Erythroblast (primary cell): Measurements from ENCODE around the gene ZNF25.
"Not testable (repeated sequence)": the region's sequence is repeated elsewhere in the genome, so short reads cannot be mapped to it uniquely, and the experiment has no call there.

Experiments used
- DNase-seq, 2 experiments: peaks; one replicate each; lab custom pipeline; 2025; lab: John Stamatoyannopoulos, UW
- GATA1 ChIP-seq: IDR thresholded peaks from 2 replicates; pipeline ENCODE4 v1.6.1; 2011; ENCODE audit warnings: low read depth, mild to moderate bottlenecking, control low read depth, low read length, moderate library complexity
- POLR2A ChIP-seq: IDR thresholded peaks from 2 replicates; pipeline ENCODE4 v1.6.1; 2011; ENCODE audit warnings: mild to moderate bottlenecking, low read length

ZNF25 gene

GRCh38 chr10:37972396-37972795, 4.1 kb downstream of the ZNF25 start:
- no peak for TF ChIP-seq POLR2A
- TF ChIP-seq GATA1, result no peak
- no peak for DNase-seq

GRCh38 chr10:37965006-37965405, 11.4 kb downstream of the ZNF25 start:
- DNase-seq, result no peak
- TF ChIP-seq POLR2A (no peak), GATA1 (no peak)

GRCh38 chr10:37960591-37961137, 15.8 kb downstream of the ZNF25 start:
- no peak for DNase-seq
- TF ChIP-seq POLR2A (no peak), GATA1 (no peak)

GRCh38 chr10:37957841-37958240, 18.6 kb downstream of the ZNF25 start:
- no peak for TF ChIP-seq GATA1
- TF ChIP-seq POLR2A, result no peak
- no peak for DNase-seq

- no peak for DNase-seq
- TF ChIP-seq GATA1 (no peak), POLR2A (no peak)
These were observed 23.5 kb downstream of the ZNF25 start for GRCh38 chr10:37952926-37953325.

- TF ChIP-seq POLR2A, result no peak
- TF ChIP-seq GATA1, result no peak
- no peak for DNase-seq
These were observed 24.2 kb downstream of the ZNF25 start for GRCh38 chr10:37952043-37952755.

- TF ChIP-seq POLR2A (no peak), GATA1 (no peak)
- no peak for DNase-seq
These were observed 28.2 kb downstream of the ZNF25 start for GRCh38 chr10:37948210-37948609.

- no peak for DNase-seq
- TF ChIP-seq POLR2A (no peak), GATA1 (no peak)
These were observed 28.9 kb downstream of the ZNF25 start for GRCh38 chr10:37947526-37947925.

GRCh38 chr10:37937864-37938263, 38.6 kb downstream of the ZNF25 start:
- DNase-seq, result no peak
- TF ChIP-seq POLR2A (no peak), GATA1 (no peak)

- TF ChIP-seq POLR2A (no peak), GATA1 (no peak)
- DNase-seq, result no peak
These were observed 41.7 kb downstream of the ZNF25 start for GRCh38 chr10:37934791-37935190.

GRCh38 chr10:37930423-37930822, 46.0 kb downstream of the ZNF25 start:
- DNase-seq, result no peak
- TF ChIP-seq GATA1, result no peak
- no peak for TF ChIP-seq POLR2A

- DNase-seq, result not testable (repeated sequence)
These were observed 68.3 kb downstream of the ZNF25 start for GRCh38 chr10:37908165-37908564.

GRCh38 chr10:37906382-37906781, 70.1 kb downstream of the ZNF25 start:
- no peak for DNase-seq
- TF ChIP-seq POLR2A (no peak), GATA1 (no peak)
